Endodermal cell (in vitro differentiated cells): ENCODE data around the gene MAP2K5. TPM values are rescaled to one million over a fixed set of nuclear protein-coding genes. Genes with fewer than 3 reads are reported as not detected.

Experiments
- DNase-seq: peaks from one replicate; pipeline ENCODE4 v3.0.0-alpha.2; 2017
- H3K27ac ChIP-seq: 2 replicates; pipeline ENCODE4 v1.5.1; 2013; ENCODE audit warnings: mild to moderate bottlenecking, low read depth, low read length, moderate library complexity
- H3K27me3 ChIP-seq: 2 replicates; pipeline ENCODE4 v1.6.1; 2013; ENCODE audit warnings: mild to moderate bottlenecking, low read length, moderate library complexity; ENCODE audit not compliant: insufficient read depth, control insufficient read depth, poor library complexity, severe bottlenecking
- H3K36me3 ChIP-seq: 2 replicates; pipeline ENCODE4 v1.7.0; 2013; ENCODE audit warnings: mild to moderate bottlenecking, low read length, moderate library complexity; ENCODE audit not compliant: control insufficient read depth, insufficient read depth
- H3K4me1 ChIP-seq: one replicate; pipeline ENCODE4 v1.7.0; 2013; ENCODE audit warnings: low read length; ENCODE audit not compliant: control insufficient read depth, insufficient read depth
- H3K4me3 ChIP-seq: 2 replicates; pipeline ENCODE4 v1.5.1; 2013; ENCODE audit warnings: mild to moderate bottlenecking, low read length, moderate library complexity
- H3K9ac ChIP-seq: 2 replicates; pipeline ENCODE4 v1.6.1; 2013; ENCODE audit warnings: mild to moderate bottlenecking, low read length, moderate library complexity; ENCODE audit not compliant: poor library complexity, severe bottlenecking; ENCODE audit errors: extremely low read depth
- H3K9me3 ChIP-seq: 2 replicates; pipeline ENCODE4 v1.6.1; 2013; ENCODE audit warnings: mild to moderate bottlenecking, low read length, moderate library complexity; ENCODE audit not compliant: control insufficient read depth
- H3K27ac Mint-ChIP-seq: 2 replicates; pipeline ENCODE4 v1.8.0; 2020; ENCODE audit warnings: mixed read lengths
- H3K27me3 Mint-ChIP-seq: 2 replicates; pipeline ENCODE4 v1.8.0; 2021; ENCODE audit warnings: mild to moderate bottlenecking, mixed read lengths; ENCODE audit not compliant: insufficient read depth
- H3K36me3 Mint-ChIP-seq: 2 replicates; pipeline ENCODE4 v1.8.0; 2020; ENCODE audit warnings: low read depth, mixed read lengths
- H3K4me1 Mint-ChIP-seq: 2 replicates; pipeline ENCODE4 v1.8.0; 2020; ENCODE audit warnings: mixed read lengths
- H3K4me3 Mint-ChIP-seq: 2 replicates; pipeline ENCODE4 v1.8.0; 2020; ENCODE audit warnings: mild to moderate bottlenecking, moderate library complexity, mixed read lengths
- H3K9me3 Mint-ChIP-seq: 2 replicates; pipeline ENCODE4 v1.8.0; 2020; ENCODE audit warnings: mild to moderate bottlenecking, mixed read lengths
- CTCF ChIP-seq: fragments of 200-600 bp; sonication (generic); conservative IDR thresholded peaks from 2 replicates; pipeline ENCODE4 v1.5.0; 2021; ENCODE audit warnings: antibody characterized with exemption, mild to moderate bottlenecking
- WGBS, 2 experiments: methylation state at CpG; one replicate each; pipeline versions ENCODE4 v1.1.5 to v1.1.7; 2013; ENCODE audit warnings: missing lambda C conversion rate in 2 of 2, mixed read lengths in 1 of 2; ENCODE audit not compliant: insufficient coverage in 1 of 2, insufficient read length in 1 of 2; 5-methylcytosine and 5-hydroxymethylcytosine counted together
- total RNA-seq, 2 donors: library from RNA; stranded (reverse); fragmentation: NEBNext Ultra II Directional in 1 of 2; extraction: Animal tissue kit (Norgen Biotek cat#: 25700) in 1 of 2; gene quantifications; 2 replicates in 1 of 2; 3 replicates in 1 of 2; pipeline ENCODE4 v1.2.1, GENCODE V29; 2021

The MAP2K5 gene
- total RNA-seq, 2 donors from 2014 or later: 17.1 to 26.7 TPM

- no peaks in the 10 kb centered on the region for H3K9me3 Mint-ChIP-seq
- Histone ChIP-seq H3K27me3 (no peaks in the 10 kb centered on the region), H3K4me3 (no peak overlapping the region), H3K9ac (no peak overlapping the region), H3K4me1 (peaks cover 8% of the 10 kb centered on the region), H3K27ac (no peak overlapping the region), H3K9me3 (no peaks in the 10 kb centered on the region), H3K36me3 (peaks cover 6% of the 10 kb centered on the region)
- WGBS, 2 experiments: 78 to 88% methylated on average over 1 to 3 of the region's 3 CpGs
- H3K4me1 Mint-ChIP-seq: peaks cover 37% of the 10 kb centered on the region
- no peak for TF ChIP-seq CTCF
- H3K27ac Mint-ChIP-seq: peak overlapping the region; percentile 10
- no peak overlapping the region for H3K4me3 Mint-ChIP-seq
- H3K36me3 Mint-ChIP-seq: peaks cover 13% of the 10 kb centered on the region
- DNase-seq: no peak
- no peaks in the 10 kb centered on the region for H3K27me3 Mint-ChIP-seq
These were observed 5.3 kb downstream of the MAP2K5 start for GRCh38 chr15:67547836-67548235.

GRCh38 chr15:67548236-67548852, 5.8 kb downstream of the MAP2K5 start:
- Mint-ChIP-seq H3K9me3 (no peaks in the 10 kb centered on the region), H3K4me3 (no peak overlapping the region), H3K4me1 (peaks cover 35% of the 10 kb centered on the region), H3K27me3 (no peaks in the 10 kb centered on the region), H3K27ac (peak overlapping the region; percentile 10), H3K36me3 (peaks cover 13% of the 10 kb centered on the region)
- peak overlapping the region; percentile 55 for H3K4me3 ChIP-seq
- no peak overlapping the region for H3K9ac ChIP-seq
- H3K27me3 ChIP-seq: no peaks in the 10 kb centered on the region
- no peak for TF ChIP-seq CTCF
- no peak overlapping the region for H3K27ac ChIP-seq
- peaks cover 6% of the 10 kb centered on the region for H3K36me3 ChIP-seq
- H3K9me3 ChIP-seq: no peaks in the 10 kb centered on the region
- 83% methylated on average over 2 of the region's 2 CpGs; no CpG with 5 or more reads in 1 of the 2 experiments for WGBS, 2 experiments
- DNase-seq: no peak
- peaks cover 6% of the 10 kb centered on the region for H3K4me1 ChIP-seq

GRCh38 chr15:67548862-67549651, 6.6 kb downstream of the MAP2K5 start:
- peak overlapping the region; percentile 28 for H3K27ac ChIP-seq
- peaks cover 6% of the 10 kb centered on the region for H3K36me3 ChIP-seq
- no peaks in the 10 kb centered on the region for H3K9me3 ChIP-seq
- no peak overlapping the region for H3K9ac ChIP-seq
- H3K4me3 Mint-ChIP-seq: peak overlapping the region; percentile 21
- peaks cover 31% of the 10 kb centered on the region for H3K4me1 Mint-ChIP-seq
- no peaks in the 10 kb centered on the region for H3K27me3 Mint-ChIP-seq
- H3K4me1 ChIP-seq: peaks cover 4% of the 10 kb centered on the region
- no peaks in the 10 kb centered on the region for H3K27me3 ChIP-seq
- H3K36me3 Mint-ChIP-seq: peaks cover 13% of the 10 kb centered on the region
- H3K27ac Mint-ChIP-seq: peak overlapping the region; percentile 81
- TF ChIP-seq CTCF: no peak
- H3K4me3 ChIP-seq: peak overlapping the region; percentile 55
- no peaks in the 10 kb centered on the region for H3K9me3 Mint-ChIP-seq
- DNase-seq: peak; percentile 90
- WGBS, 2 experiments: 0 to 43% methylated on average over 1 to 8 of the region's 8 CpGs
